SK-N-SH treated with all-trans-retinoic acid at 6 μM for 48 hours (cell line): ENCODE measurements around the gene IFNL3.
"Not testable (repeated sequence)": the region's sequence is repeated elsewhere in the genome, so short reads cannot be mapped to it uniquely, and the experiment has no call there.

Experiments used
- ARNTL ChIP-seq: fragments of 450-650 bp; formaldehyde crosslinking; IDR thresholded peaks from 2 replicates; pipeline ENCODE4 v1.5.0; 2020; ENCODE audit warnings: low read depth, mild to moderate bottlenecking, moderate library complexity, borderline replicate concordance
- BACH2 ChIP-seq: fragments of 250-450 bp; sonication (Bioruptor Pico); IDR thresholded peaks from 2 replicates; pipeline ENCODE4 v1.9.0; 2021; ENCODE audit warnings: mild to moderate bottlenecking, borderline replicate concordance
- PPARA ChIP-seq: fragments of 250-450 bp; sonication (Bioruptor Pico); IDR thresholded peaks from 2 replicates; pipeline ENCODE4 v1.5.0; 2020; ENCODE audit warnings: mild to moderate bottlenecking, borderline replicate concordance
- TOX ChIP-seq: fragments of 250-450 bp; sonication (Bioruptor Pico); IDR thresholded peaks from 2 replicates; pipeline ENCODE4 v1.8.0; 2021; ENCODE audit warnings: mild to moderate bottlenecking, moderate library complexity, borderline replicate concordance
- ZFP30 ChIP-seq: fragments of 450-650 bp; formaldehyde crosslinking; IDR thresholded peaks from 2 replicates; pipeline ENCODE4 v1.5.0; 2022; ENCODE audit warnings: mild to moderate bottlenecking, moderate library complexity
- ZNF70 ChIP-seq: fragments of 450-650 bp; formaldehyde crosslinking; IDR thresholded peaks from 2 replicates; pipeline ENCODE4 v1.5.0; 2020; ENCODE audit warnings: mild to moderate bottlenecking, moderate library complexity
- TF ChIP-seq, protein P1 (sequence below): fragments of 250-450 bp; sonication (Bioruptor Pico); IDR thresholded peaks from 2 replicates; pipeline ENCODE4 v1.5.1; 2020; ENCODE audit warnings: low read depth, mild to moderate bottlenecking, moderate library complexity
- TF ChIP-seq, protein P2 (sequence below): fragments of 250-450 bp; sonication (Bioruptor Pico); IDR thresholded peaks from 2 replicates; pipeline ENCODE4 v1.8.0; 2020; ENCODE audit warnings: mild to moderate bottlenecking, moderate library complexity, borderline replicate concordance

GRCh38 chr19:39243741-39244140 lies 1.1 kb downstream of the IFNL3 start:
- not testable (repeated sequence) for TF ChIP-seq ZNF70 (CRISPR knock-in tag); PPARA (CRISPR knock-in tag); ARNTL (CRISPR knock-in tag); TOX (CRISPR knock-in tag); BACH2; ZFP30 (CRISPR knock-in tag)
- TF ChIP-seq, protein P1, sequence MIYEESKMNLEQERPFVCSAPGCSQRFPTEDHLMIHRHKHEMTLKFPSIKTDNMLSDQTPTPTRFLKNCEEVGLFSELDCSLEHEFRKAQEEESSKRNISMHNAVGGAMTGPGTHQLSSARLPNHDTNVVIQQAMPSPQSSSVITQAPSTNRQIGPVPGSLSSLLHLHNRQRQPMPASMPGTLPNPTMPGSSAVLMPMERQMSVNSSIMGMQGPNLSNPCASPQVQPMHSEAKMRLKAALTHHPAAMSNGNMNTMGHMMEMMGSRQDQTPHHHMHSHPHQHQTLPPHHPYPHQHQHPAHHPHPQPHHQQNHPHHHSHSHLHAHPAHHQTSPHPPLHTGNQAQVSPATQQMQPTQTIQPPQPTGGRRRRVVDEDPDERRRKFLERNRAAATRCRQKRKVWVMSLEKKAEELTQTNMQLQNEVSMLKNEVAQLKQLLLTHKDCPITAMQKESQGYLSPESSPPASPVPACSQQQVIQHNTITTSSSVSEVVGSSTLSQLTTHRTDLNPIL = not testable (repeated sequence)
- TF ChIP-seq, protein P2, sequence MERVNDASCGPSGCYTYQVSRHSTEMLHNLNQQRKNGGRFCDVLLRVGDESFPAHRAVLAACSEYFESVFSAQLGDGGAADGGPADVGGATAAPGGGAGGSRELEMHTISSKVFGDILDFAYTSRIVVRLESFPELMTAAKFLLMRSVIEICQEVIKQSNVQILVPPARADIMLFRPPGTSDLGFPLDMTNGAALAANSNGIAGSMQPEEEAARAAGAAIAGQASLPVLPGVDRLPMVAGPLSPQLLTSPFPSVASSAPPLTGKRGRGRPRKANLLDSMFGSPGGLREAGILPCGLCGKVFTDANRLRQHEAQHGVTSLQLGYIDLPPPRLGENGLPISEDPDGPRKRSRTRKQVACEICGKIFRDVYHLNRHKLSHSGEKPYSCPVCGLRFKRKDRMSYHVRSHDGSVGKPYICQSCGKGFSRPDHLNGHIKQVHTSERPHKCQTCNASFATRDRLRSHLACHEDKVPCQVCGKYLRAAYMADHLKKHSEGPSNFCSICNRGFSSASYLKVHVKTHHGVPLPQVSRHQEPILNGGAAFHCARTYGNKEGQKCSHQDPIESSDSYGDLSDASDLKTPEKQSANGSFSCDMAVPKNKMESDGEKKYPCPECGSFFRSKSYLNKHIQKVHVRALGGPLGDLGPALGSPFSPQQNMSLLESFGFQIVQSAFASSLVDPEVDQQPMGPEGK (CRISPR knock-in tag) = not testable (repeated sequence)
